ENCODE measurements around the gene LRRC70.

LRRC70 gene

GRCh38 chr5:62581836-62582597 lies 3.4 kb downstream of the LRRC70 start:
- Histone ChIP-seq H4K20me1 (ENCODE audit: insufficient read depth, low read length, poor library complexity, severe bottlenecking) (peaks cover 6% of the 10 kb centered on the region), H2AFZ (ENCODE audit: low read length) (no peak overlapping the region), H3K27me3 (ENCODE audit: insufficient read depth, low read length, poor library complexity, severe bottlenecking) (no peaks in the 10 kb centered on the region), H3K9me2 (replicated peaks; ENCODE audit: low read depth, low read length) (no peaks in the 10 kb centered on the region), H3K4me3 (ENCODE audit: low read length, poor library complexity, severe bottlenecking) (peak overlapping the region; percentile 78), H3F3A (ENCODE audit: low read depth) (no peaks in the 10 kb centered on the region), H3K79me2 (ENCODE audit: insufficient read depth, low read length) (peaks cover 72% of the 10 kb centered on the region), H3K9me3 (ENCODE audit: insufficient read depth, low read depth, low read length) (no peaks in the 10 kb centered on the region), H3K4me2 (ENCODE audit: low read depth, low read length, poor library complexity, severe bottlenecking) (peak overlapping the region; percentile 79), H3K36me3 (ENCODE audit: insufficient read depth, low read length) (no peaks in the 10 kb centered on the region), H3K4me1 (ENCODE audit: insufficient read depth, low read length, poor library complexity, severe bottlenecking) (peaks cover 84% of the 10 kb centered on the region), H3K9ac (ENCODE audit: low read depth, low read length, poor library complexity, severe bottlenecking) (peak overlapping the region; percentile 86)
- TF ChIP-seq CTCF (conservative IDR thresholded peaks at IDR 0.05; ENCODE audit: low read length) (no peak), EZH2phosphoT487 (IDR thresholded peaks at IDR 0.05; ENCODE audit: borderline replicate concordance) (no peak)

GRCh38 chr5:62584391-62584790 lies 5.8 kb downstream of the LRRC70 start:
- peaks cover 61% of the 10 kb centered on the region for H3K79me2 ChIP-seq (ENCODE audit: insufficient read depth, low read length)
- no peaks in the 10 kb centered on the region for H3K36me3 ChIP-seq (ENCODE audit: insufficient read depth, low read length)
- H3K27me3 ChIP-seq (ENCODE audit: insufficient read depth, low read length, poor library complexity, severe bottlenecking): no peaks in the 10 kb centered on the region
- no peaks in the 10 kb centered on the region for H3K9me2 ChIP-seq (replicated peaks; ENCODE audit: low read depth, low read length)
- H4K20me1 ChIP-seq (ENCODE audit: insufficient read depth, low read length, poor library complexity, severe bottlenecking): peaks cover 6% of the 10 kb centered on the region
- H3K4me2 ChIP-seq (ENCODE audit: low read depth, low read length, poor library complexity, severe bottlenecking): peak overlapping the region; percentile 79
- peaks cover 76% of the 10 kb centered on the region for H3K4me1 ChIP-seq (ENCODE audit: insufficient read depth, low read length, poor library complexity, severe bottlenecking)
- H2AFZ ChIP-seq (ENCODE audit: low read length): no peak overlapping the region
- no peak overlapping the region for H3K9ac ChIP-seq (ENCODE audit: low read depth, low read length, poor library complexity, severe bottlenecking)
- H3K4me3 ChIP-seq (ENCODE audit: low read length, poor library complexity, severe bottlenecking): peak overlapping the region; percentile 78
- TF ChIP-seq EZH2phosphoT487 (IDR thresholded peaks at IDR 0.05; ENCODE audit: borderline replicate concordance) (no peak), CTCF (conservative IDR thresholded peaks at IDR 0.05; ENCODE audit: low read length) (no peak)
- no peaks in the 10 kb centered on the region for H3K9me3 ChIP-seq (ENCODE audit: insufficient read depth, low read depth, low read length)
- no peaks in the 10 kb centered on the region for H3F3A ChIP-seq (ENCODE audit: low read depth)

GRCh38 chr5:62585306-62585705 lies 6.7 kb downstream of the LRRC70 start:
- Histone ChIP-seq H2AFZ (ENCODE audit: low read length) (no peak overlapping the region), H3K9me2 (replicated peaks; ENCODE audit: low read depth, low read length) (no peaks in the 10 kb centered on the region), H3K27me3 (ENCODE audit: insufficient read depth, low read length, poor library complexity, severe bottlenecking) (no peaks in the 10 kb centered on the region), H3F3A (ENCODE audit: low read depth) (no peaks in the 10 kb centered on the region), H3K4me2 (ENCODE audit: low read depth, low read length, poor library complexity, severe bottlenecking) (peak overlapping the region; percentile 79), H3K9me3 (ENCODE audit: insufficient read depth, low read depth, low read length) (no peaks in the 10 kb centered on the region), H3K79me2 (ENCODE audit: insufficient read depth, low read length) (peaks cover 52% of the 10 kb centered on the region), H3K9ac (ENCODE audit: low read depth, low read length, poor library complexity, severe bottlenecking) (peak overlapping the region; percentile 12), H3K36me3 (ENCODE audit: insufficient read depth, low read length) (no peaks in the 10 kb centered on the region), H3K4me1 (ENCODE audit: insufficient read depth, low read length, poor library complexity, severe bottlenecking) (peaks cover 66% of the 10 kb centered on the region), H4K20me1 (ENCODE audit: insufficient read depth, low read length, poor library complexity, severe bottlenecking) (peaks cover 6% of the 10 kb centered on the region), H3K4me3 (ENCODE audit: low read length, poor library complexity, severe bottlenecking) (peak overlapping the region; percentile 13)
- TF ChIP-seq CTCF (conservative IDR thresholded peaks at IDR 0.05; ENCODE audit: low read length) (no peak), EZH2phosphoT487 (IDR thresholded peaks at IDR 0.05; ENCODE audit: borderline replicate concordance) (no peak)
